ENCODE data around the gene POMP.

- TF ChIP-seq CTCF (conservative IDR thresholded peaks at IDR 0.05; ENCODE audit: low read depth, low read length), result no peak
- no peak for TF ChIP-seq POLR2A (IDR thresholded peaks at IDR 0.05; ENCODE audit: low read depth, low read length)
Observed at GRCh38 chr13:28725046-28725610, 66.2 kb downstream of the POMP start.

All from IMR-90 (cell line).